IMR-90 (cell line): ENCODE results near the gene FAM20B.

Experiments used
- BHLHE40 ChIP-seq: fragments of 150-350 bp; IDR thresholded peaks from 2 replicates; pipeline ENCODE4 v1.6.1; 2016; ENCODE audit warnings: mild to moderate bottlenecking, low read depth, low read length
- CEBPB ChIP-seq: IDR thresholded peaks from 2 replicates; pipeline ENCODE4 v1.6.1; 2012; ENCODE audit warnings: low read depth, low read length, improper control_type of control experiment
- CHD1 ChIP-seq: IDR thresholded peaks from 2 replicates; pipeline ENCODE4 v1.6.1; 2012; ENCODE audit warnings: low read depth, low read length, improper control_type of control experiment
- CTCF ChIP-seq: conservative IDR thresholded peaks from 2 replicates; pipeline ENCODE4 v1.5.1; 2012; ENCODE audit warnings: mild to moderate bottlenecking, low read depth, low read length, improper control_type of control experiment
- ELK1 ChIP-seq: fragments of 150-350 bp; IDR thresholded peaks from 2 replicates; pipeline ENCODE4 v1.6.1; 2016; ENCODE audit warnings: low read depth, mild to moderate bottlenecking, low read length, moderate library complexity, borderline replicate concordance
- FOS ChIP-seq: fragments of 150-350 bp; IDR thresholded peaks from 2 replicates; pipeline ENCODE4 v1.6.1; 2016; ENCODE audit warnings: low read depth, low read length
- MAFK ChIP-seq: IDR thresholded peaks from 2 replicates; pipeline ENCODE4 v1.6.1; 2012; ENCODE audit warnings: low read depth, low read length, improper control_type of control experiment
- MAZ ChIP-seq: IDR thresholded peaks from 2 replicates; pipeline ENCODE4 v1.6.1; 2012; ENCODE audit warnings: low read depth, mild to moderate bottlenecking, low read length, improper control_type of control experiment, moderate library complexity, borderline replicate concordance
- NFE2L2 ChIP-seq: fragments of 150-350 bp; IDR thresholded peaks from 2 replicates; pipeline ENCODE4 v1.6.1; 2016; ENCODE audit warnings: low read depth, mild to moderate bottlenecking, low read length
- POLR2A ChIP-seq: IDR thresholded peaks from 2 replicates; pipeline ENCODE4 v1.6.1; 2012; ENCODE audit warnings: mild to moderate bottlenecking, low read depth, low read length
- RAD21 ChIP-seq: IDR thresholded peaks from 2 replicates; pipeline ENCODE4 v1.6.1; 2012; ENCODE audit warnings: low read length, improper control_type of control experiment
- RCOR1 ChIP-seq: IDR thresholded peaks from 2 replicates; pipeline ENCODE4 v1.6.1; 2012; ENCODE audit warnings: mild to moderate bottlenecking, low read length, improper control_type of control experiment; ENCODE audit not compliant: insufficient replicate concordance
- RFX5 ChIP-seq: IDR thresholded peaks from 2 replicates; pipeline ENCODE4 v1.8.0; 2012; ENCODE audit warnings: low read depth, mild to moderate bottlenecking, low read length, moderate library complexity
- USF2 ChIP-seq: fragments of 150-350 bp; IDR thresholded peaks from 2 replicates; pipeline ENCODE4 v1.6.1; 2017; ENCODE audit warnings: mild to moderate bottlenecking, antibody characterized with exemption, low read length, low read depth

GRCh38 chr1:179043907-179044306 is 18.2 kb downstream of the FAM20B start:
- TF ChIP-seq MAZ (no peak), POLR2A (no peak), CHD1 (no peak), CTCF (no peak), RFX5 (no peak), FOS (no peak), NFE2L2 (no peak), RAD21 (no peak), ELK1 (no peak), USF2 (no peak), BHLHE40 (no peak), RCOR1 (no peak), MAFK (no peak), CEBPB (no peak)
